Amygdala (tissue), 56 donors: ENCODE results near the gene OR12D1.
"Not testable (repeated sequence)": the region's sequence is repeated elsewhere in the genome, so short reads cannot be mapped to it uniquely, and the experiment has no call there.

ENCODE experiments used
- DNase-seq, 56 donors: peaks; one replicate each; lab custom pipeline; 2025; lab: John Stamatoyannopoulos, UW

The OR12D1 gene

DNA sequence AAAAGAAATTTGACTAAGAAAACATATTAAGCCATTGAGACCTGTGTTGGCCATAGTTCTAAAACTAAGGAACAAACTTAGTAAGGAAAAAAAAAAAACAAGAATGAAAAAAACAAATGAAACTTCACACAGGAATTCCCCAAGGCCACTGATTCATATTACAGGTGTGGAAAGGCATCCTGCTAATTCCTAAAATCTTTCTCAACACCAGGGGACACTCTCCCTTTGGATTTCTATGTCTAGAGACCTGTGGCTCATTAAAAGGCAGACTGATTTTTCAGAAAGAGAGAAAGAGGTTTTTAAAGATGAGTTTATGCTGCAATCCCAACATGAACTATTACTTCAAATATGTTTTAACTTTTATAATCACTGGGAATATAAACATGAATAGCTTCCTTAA lies at the start of gene OR12D1:
Gene OR12D1, plus strand, starts transcription at position 341 of the 400 bp plus-strand sequence.
- DNase-seq: no peak

DNA sequence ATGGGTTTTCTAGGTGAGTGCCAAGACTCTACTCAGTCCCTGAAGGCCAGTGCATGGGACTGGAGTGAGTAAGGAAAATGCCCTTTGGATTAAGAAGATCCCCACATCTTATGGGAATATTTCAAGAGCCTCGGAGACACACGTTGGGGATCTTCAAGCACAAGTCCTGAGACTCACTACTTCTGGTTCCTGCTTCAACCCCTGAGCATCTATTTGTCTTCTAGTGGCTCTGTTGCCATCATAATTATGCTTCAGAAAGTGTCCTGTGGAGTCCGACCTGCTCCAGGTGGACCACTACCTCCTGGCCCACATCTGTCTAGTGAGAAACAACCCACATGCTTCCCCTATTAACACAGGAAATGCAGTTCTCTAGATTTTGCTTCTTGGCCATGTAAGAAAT lies 46.0 kb upstream of the OR12D1 start, which contains the start of gene OR5V1:
Gene OR5V1, minus strand, starts transcription at position 101 of the 400 bp plus-strand sequence. CDS start 12,670 bp downstream, outside the sequence.
- DNase-seq: no peak

DNA sequence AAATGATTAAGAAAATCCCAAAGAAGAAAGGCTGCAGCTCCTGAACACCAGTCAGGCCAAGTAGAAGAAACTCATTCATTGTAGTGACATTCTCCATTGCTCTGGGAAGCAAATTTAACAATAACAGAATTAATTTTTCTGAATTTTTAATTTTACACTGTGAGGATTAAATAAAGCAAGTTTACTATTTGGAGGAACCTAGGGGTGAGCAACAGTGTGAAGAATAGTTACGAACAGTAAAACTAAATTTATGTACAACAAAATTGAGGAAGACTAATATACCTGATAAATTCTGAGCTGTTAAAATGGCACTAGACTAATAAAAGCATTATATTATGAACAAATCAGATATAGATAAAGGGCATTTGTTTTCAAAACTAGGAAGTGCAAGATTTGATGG lies 39.5 kb upstream of the OR12D1 start, which contains the start of gene OR12D3:
Gene OR12D3, minus strand, starts transcription at position 101 of the 400 bp plus-strand sequence. Its CDS starts 4 bp downstream, at position 97.
- DNase-seq: no peak

DNA sequence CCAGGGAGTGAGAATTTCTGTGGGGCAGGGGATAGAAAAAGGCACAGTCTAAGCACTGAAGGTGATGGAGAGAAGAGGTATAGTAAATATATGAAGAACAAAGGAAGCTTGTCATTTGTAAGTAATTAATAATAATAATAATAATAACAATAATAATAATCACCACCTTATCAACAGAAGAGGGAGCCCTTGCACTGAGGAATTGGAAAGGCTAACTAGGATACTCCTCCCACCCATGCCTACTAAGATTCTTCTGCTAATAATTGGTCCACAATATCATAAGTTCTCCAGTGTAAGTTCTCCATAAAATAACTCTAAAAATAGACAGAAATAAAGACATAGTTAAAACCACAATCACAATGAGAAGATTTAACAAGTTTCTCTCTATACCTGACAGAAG lies 38.7 kb upstream of the OR12D1 start:
- DNase-seq: no peak

DNA sequence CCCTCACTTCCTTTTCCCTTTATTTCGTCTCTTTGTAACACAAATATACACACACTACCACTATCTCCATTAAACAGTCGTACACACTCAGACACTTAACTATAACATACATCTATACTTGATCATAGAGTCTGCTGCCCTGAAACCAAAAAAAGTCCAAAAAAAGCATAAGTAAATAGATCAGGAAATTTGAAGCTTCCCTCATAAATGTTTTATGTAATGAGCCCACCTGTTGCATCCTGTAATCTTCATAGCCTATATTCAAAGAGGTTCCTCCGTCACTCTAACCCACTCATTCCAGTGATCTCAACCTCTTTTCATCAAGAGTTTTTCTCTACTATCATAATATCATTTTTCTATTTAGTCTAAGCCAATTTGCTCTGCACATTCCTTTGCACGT lies 26.2 kb upstream of the OR12D1 start:
- no peak for DNase-seq

DNA sequence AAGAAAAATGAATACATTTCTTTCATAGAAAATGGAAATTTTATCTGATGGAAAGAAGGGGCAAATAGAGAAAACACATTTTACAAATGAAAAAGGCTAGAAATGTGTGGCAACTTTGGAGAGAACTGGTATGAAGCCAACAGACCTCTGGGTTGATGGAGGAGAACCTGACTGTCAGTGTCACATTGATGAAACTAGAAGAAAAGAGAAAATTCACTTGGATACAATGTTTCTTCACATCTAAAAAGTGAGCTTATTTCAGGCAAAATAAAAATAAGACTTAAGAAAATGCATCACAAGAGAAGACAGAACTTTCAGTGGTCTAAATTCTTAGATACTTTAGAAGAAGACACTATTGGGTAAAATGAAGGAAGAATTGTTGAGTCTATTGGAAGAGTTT lies 19.4 kb upstream of the OR12D1 start, which contains the start of gene OR12D2:
Gene OR12D2, plus strand, starts transcription at position 301 of the 400 bp plus-strand sequence. CDS start 1,069 bp downstream, outside the sequence.
- DNase-seq: no peak

DNA sequence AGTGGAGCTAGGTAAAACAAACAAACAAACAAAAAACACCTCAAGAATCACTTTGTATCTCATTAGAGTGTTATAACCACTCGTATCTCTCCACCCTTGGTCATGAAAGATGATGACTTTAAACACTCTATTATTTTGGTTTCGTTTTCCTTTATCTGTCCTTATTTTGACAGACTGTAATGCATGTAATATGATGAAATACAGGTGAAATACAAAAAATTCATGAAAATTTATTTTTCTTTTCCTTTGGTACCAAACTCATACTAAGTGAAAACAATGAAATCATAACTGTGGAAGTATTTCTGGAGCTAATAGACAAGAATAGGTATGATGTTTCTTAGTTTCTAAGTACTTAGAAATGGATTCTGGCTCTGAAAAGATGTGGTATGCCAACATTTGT lies 15.2 kb upstream of the OR12D1 start:
- no peak for DNase-seq

DNA sequence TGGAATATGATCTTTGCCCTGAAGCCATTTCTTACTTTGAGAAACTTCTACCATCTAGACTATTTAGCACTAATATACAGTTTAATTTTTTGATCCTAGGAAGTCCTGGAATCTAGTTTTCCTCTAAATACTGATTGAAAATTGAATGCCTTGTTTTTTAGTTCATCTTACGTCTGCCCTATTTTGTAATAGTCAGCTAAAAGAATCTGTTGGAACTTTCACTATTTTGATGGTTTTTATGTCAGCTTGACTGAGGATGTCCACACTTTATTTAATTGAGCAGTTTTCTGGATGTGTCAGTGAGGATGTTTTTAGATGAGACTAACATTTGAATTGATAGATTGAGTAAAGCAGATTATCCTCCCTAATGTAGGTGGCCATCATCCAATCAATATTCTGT lies 10.9 kb upstream of the OR12D1 start:
- DNase-seq: no peak

DNA sequence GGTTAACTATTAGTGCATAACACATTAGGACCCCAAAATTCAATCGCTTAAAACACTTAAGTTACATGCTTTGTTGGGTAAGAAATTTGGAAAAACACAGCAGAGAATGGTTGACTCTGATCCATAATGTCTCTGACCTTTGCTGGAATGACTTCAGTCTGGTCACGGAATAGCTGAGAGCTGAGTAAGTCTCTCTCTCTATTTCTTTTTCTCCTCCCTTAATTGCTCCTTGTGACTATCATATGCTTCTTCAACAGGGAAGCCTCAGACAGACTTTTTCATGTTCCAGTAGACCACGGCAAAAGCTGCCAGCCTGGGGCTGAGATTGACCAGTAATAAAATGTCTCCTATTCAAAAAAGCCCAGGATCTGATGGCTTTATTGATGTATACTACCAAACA lies 4.8 kb downstream of the OR12D1 start:
- no peak for DNase-seq

DNA sequence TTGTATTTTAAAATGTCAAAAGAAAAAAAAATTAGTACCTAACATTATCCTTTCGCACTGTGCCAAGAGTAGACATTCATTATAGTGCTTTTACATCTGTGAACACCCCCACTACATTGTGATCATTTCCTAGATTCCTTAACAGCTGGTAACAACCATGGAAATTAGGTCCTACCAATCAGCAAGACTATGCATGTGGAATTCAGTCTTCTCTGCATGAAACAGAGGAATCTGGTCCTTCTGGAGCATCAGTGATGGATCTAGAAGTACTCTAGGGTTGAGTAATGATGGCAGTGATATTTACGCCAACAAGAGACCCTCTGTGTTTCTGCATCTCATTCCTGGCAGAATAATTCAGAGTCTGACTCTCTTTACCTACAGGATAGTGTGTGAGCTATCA lies 9.4 kb downstream of the OR12D1 start:
- DNase-seq: no peak

DNA sequence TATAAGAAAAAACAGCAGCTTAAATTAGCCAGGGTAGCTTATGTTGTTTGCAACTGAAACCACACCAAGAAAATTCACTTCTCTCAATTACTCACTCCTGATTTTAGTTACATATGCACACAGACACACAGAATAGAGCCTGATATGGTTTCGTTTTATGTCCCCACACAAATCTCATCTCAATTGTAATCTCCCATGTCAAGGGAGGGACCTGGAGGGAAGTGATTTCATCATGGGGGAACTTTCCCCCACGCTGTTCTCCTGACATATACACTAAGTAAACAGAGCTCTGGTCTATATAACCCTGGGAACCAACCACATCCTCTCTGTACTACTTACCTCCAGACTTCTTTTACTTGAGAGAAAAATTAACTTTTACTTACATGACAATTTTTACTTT lies 9.8 kb downstream of the OR12D1 start:
- DNase-seq: no peak

DNA sequence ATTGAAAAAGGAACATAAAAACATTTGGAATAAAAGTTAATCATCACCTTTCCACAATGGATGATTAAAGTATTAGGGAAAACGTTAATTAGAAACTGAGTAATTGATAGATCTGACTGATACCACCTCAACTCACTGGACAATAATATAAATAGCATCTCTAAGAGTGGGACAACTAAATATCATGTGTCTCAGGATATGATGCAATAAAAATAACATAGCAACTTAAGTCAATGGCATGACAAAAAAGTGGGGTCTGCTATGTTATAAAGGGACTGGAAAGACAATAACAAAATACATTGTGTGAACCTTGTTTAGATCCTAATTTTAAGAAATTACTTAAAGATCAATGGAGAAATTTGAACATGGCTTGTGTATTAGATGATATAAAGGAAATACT lies 10.3 kb downstream of the OR12D1 start:
- DNase-seq: no peak

DNA sequence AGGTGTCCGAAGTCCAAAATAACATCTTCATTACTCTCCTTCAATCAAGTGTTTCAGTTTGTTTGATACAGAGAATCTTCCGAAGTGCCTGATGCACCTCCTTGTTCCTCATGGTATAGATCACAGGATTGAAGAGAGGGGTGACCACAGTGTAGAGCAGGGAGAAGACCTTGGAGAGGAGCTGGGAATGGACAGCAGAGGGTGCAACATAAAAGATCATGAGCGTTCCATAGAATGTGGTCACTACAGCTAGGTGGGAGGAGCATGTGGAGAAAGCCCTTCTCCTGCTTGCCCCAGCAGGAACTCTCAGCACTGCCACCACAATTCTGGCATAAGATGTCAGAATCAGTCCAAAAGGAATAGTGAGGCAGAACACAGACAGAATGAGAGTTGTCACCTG lies 11.9 kb downstream of the OR12D1 start:
- no peak for DNase-seq

DNA sequence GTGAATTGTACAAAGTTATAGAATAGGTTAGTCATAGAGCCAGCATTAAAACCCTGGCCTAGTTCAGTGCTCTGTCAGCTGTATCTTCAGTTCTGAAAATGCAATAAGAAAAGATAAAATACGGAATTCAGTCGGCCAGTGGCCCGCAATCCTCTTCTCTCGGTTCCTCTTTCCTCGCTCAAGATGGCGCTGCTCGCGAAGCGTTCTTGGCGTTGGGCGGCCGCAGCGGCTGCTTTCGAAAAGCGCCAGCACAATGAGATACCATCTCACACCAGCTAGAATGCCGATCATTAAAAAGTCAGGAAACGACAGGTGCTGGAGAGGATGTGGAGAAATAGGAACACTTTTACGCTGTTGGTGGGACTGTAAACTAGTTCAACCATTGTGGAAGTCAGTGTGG lies 22.0 kb downstream of the OR12D1 start:
- not testable (repeated sequence) for DNase-seq

DNA sequence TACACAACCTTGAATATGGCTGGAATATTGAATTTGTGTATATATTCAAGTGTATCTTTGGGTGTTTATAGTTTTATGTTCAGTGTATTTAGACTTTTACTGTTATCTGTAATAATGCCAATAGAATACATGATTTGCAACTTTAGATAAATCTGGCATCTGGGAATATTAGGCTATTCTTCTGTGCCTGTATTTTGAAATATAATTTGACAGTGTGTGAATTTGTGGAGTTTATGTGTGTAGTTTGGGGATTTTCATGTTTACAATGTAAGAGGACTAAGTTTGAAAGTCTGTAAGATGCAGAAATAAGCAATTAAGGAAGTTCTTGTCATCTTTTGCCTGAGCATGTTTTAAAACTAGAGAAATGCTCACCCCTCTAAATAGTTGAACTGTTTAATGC lies 24.3 kb downstream of the OR12D1 start, which contains the start of gene OR10C1:
Gene OR10C1, plus strand, starts transcription at position 301 of the 400 bp plus-strand sequence. CDS start 710 bp downstream, outside the sequence.
- no peak for DNase-seq

DNA sequence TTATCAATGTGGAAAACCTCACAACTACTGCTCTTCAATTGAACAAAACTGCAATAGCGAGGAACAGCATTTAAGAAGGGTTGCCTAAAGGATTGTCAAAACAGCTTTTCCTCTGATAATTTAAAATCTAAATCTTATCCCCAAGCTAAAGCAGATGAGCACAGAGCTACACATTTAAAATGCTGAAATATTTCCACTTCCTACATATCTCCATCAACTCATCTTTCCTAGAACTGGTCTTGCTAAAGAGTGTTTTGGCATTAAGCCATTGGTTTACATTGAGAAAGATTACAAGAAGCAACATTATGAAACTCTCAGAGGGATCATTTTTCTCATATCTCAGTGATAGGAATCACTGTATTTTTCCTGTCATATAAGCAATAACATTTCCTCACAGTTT lies 28.0 kb downstream of the OR12D1 start:
- DNase-seq: no peak

DNA sequence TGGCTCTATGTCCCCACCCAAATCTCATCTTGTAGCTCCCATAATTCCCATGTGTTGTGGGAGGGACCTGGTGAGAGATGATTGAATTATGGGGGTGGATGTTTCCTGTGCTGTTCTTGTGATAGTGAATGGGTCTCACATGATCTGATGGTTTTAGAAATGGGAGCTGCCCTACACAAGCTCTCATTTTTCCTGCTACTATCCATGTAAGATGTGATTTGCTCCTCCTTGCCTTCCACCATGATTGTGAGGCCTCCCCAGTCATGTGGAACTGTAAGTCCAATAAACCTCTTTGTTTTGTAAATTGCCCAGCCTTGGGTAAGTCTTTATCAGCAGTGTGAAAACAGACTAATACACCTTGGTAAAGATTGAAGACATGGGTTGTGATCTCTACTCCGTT lies 29.3 kb downstream of the OR12D1 start:
- not testable (repeated sequence) for DNase-seq

DNA sequence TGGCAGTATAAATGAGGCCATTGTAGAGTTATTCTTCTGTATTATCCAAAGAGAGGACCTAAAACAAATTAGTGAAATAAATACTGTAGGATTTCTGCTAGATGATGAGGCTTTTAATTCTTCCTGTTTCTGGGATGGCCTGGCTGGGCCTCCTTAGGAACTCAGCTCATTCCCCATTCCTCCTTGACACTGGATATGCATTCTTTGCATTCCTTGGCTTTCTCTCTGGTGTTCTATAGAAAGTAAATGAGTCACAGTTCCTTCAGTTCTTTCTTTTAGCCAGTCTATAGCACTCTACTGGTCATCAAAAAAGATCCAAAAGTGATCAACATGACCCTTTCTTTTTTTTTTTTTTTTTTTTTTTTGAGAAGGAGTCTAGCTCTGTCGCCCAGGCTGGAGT lies 32.9 kb downstream of the OR12D1 start:
- DNase-seq: no peak

DNA sequence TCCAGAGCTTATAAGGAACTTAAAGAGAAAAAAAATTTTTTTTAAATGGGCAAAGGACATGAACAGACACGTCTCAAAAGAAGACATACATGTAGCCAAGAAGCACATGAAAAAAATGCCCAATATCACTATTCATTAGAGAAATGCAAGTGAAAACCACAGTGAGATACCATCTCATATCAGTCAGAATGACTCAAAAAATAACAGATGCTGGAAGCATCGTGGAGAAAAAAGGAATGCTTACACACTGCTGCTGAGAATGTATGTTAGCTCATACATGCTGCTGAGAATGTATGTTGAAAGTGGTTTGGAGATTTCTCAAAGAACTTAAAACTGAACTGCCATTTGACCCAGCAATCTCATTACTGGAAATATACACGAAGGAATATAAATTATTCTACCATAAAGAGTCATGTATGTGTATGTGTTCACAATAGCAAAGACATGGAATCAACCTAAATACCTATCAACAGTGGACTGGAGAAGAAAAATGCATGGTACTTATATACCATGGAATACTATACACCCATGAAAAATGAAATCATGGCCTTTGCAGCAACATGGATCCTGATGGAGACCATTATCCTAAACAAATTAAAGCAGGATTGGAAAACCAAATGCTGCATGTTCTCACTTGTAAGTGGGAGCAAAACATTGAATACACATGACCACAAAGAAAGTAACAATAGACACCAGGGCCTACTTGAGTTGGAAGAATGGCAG lies 36.9 kb downstream of the OR12D1 start:
- DNase-seq: no peak

DNA sequence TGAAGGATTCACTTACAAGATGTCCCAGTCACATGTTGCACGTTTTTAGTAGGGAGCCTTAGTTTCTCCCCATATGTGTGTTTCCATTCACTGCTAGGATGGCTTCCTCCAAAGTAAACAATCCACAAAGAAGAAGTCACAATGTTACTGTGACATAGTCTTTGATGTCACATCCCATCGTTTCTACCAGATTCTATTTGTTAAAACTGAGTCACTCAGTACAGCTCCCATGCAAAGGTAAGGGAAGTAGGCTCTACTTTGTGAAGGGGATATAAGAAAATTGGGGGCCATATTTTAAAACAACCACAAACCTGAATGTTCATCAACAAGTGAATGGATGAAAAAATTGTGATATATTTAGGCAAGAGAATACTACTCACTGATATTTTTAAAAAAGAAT lies 42.2 kb downstream of the OR12D1 start, which contains the start of the genes OR11A1 and OR2H1:
Gene OR11A1, minus strand, starts transcription at position 101 of the 400 bp plus-strand sequence. CDS start 29,430 bp downstream, outside the sequence.
Gene OR2H1, plus strand, starts transcription at position 185 of the 400 bp plus-strand sequence. CDS start 4,615 bp downstream, outside the sequence.
- DNase-seq: no peak

DNA sequence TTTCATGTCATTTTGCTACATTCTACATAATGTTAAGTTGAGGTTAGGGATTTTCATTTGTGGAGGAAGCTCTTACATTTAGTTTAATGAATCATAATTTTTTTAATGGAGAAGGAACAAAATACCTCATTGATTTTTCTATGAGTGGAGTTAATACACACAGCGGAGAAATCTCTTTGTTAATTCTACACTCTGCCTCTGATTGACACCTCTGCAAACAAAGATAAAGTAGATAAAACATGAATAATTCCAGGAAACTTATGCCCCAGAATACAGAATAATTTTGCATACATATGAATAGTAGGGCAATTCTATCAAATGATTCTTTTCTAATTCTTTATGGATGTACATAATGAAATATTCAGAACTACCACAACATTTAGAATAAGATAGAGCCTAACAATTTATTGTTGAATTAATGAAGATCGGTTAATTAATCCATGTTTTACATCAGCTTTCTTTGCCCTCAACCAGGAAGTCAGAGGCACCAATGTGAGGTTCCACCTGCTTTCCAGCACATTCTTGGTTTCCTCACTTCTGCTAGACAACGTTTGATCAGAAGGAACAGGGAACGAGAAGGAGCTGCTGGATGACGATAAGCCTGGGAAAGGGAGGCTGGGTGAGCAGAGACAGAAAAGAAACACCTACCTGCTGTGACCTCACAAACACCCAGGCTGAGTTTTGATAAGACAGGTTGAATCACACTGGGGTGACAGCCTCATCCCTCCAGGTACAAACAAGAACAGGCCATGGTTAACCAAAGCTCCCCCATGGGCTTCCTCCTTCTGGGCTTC lies 46.5 kb downstream of the OR12D1 start:
- no peak for DNase-seq
